ENCODE results near the gene PRB4. TPM values are rescaled to one million over a fixed set of nuclear protein-coding genes. Genes with fewer than 3 reads are reported as not detected.

The PRB4 gene
- total RNA-seq, 1 experiment from 2014 or later, result not detected

- Histone ChIP-seq H3T11ph (ENCODE audit: low read length) (no peak overlapping the region), H3K4ac (ENCODE audit: low read depth, low read length) (no peak overlapping the region), H3K23me2 (ENCODE audit: insufficient read length, low read depth, low read length, poor library complexity, severe bottlenecking) (no peaks in the 10 kb centered on the region), H3K27ac (ENCODE audit: insufficient read length, low read depth, low read length) (no peak overlapping the region), H2BK15ac (ENCODE audit: low read depth, low read length) (no peak overlapping the region), H2BK12ac (ENCODE audit: insufficient read length, low read depth, low read length) (no peak overlapping the region), H3K23ac (ENCODE audit: insufficient read length, low read depth, low read length) (no peak overlapping the region), H3K9ac (ENCODE audit: extremely low read depth, insufficient read length, low read length) (no peak overlapping the region), H2BK20ac (ENCODE audit: low read depth, low read length, poor library complexity, severe bottlenecking) (no peak overlapping the region), H3K79me1 (ENCODE audit: insufficient read depth, low read depth, low read length, poor library complexity, severe bottlenecking) (no peaks in the 10 kb centered on the region), H3K4me1 (ENCODE audit: insufficient read depth, low read length) (no peaks in the 10 kb centered on the region), H2BK5ac (ENCODE audit: insufficient read length, low read length) (no peak overlapping the region), H4K5ac (ENCODE audit: insufficient read length, low read depth, low read length) (no peak overlapping the region), H3K4me2 (ENCODE audit: insufficient read depth, insufficient read length, low read length) (no peak overlapping the region), H3K56ac (ENCODE audit: insufficient read length, low read depth, low read length) (no peak overlapping the region), H3K18ac (ENCODE audit: insufficient read length, low read depth, low read length) (no peak overlapping the region), H4K91ac (ENCODE audit: insufficient read length, low read depth, low read length) (no peak overlapping the region), H3K14ac (ENCODE audit: insufficient read depth, low read length) (no peak overlapping the region), H2BK120ac (ENCODE audit: low read depth, low read length, poor library complexity, severe bottlenecking) (no peak overlapping the region), H4K8ac (replicated peaks; ENCODE audit: insufficient read length, low read depth, low read length) (no peak overlapping the region), H3K9me3 (ENCODE audit: control insufficient read depth, low read depth, low read length) (no peaks in the 10 kb centered on the region), H3K27me3 (ENCODE audit: insufficient read depth, low read length) (no peaks in the 10 kb centered on the region), H3K79me2 (ENCODE audit: insufficient read depth, low read length) (no peaks in the 10 kb centered on the region), H2AK5ac (ENCODE audit: insufficient read length, low read length) (no peak overlapping the region), H2AFZ (ENCODE audit: low read length) (no peak overlapping the region), H4K20me1 (ENCODE audit: control insufficient read depth, insufficient read depth, insufficient read length) (no peaks in the 10 kb centered on the region)
- H3K36me3 Mint-ChIP-seq (ENCODE audit: insufficient read depth in 1 of 3, low read depth in 3 of 3), result no peaks in the 10 kb centered on the region
- WGBS (ENCODE audit: extremely low coverage, insufficient read length, low lambda C conversion rate), result no CpG with 5 or more reads among the region's 2 CpGs
- H3K27me3 Mint-ChIP-seq (ENCODE audit: low read depth), result no peaks in the 10 kb centered on the region
- H3K4me3 Mint-ChIP-seq, result no peak overlapping the region
- H3K27ac Mint-ChIP-seq, result no peak overlapping the region
- no peak for TF ChIP-seq CTCF (conservative IDR thresholded peaks at IDR 0.05)
- no peak for DNase-seq
- H3K9me3 Mint-ChIP-seq, result peaks cover 0 to 5% of the 10 kb centered on the region in 2 experiments; a peak in 3 of 5 replicates
- peaks cover 2 to 5% of the 10 kb centered on the region in 2 experiments; a peak in 1 of 4 replicates for H3K4me1 Mint-ChIP-seq
These were observed 3.1 kb downstream of the PRB4 start for GRCh38 chr12:11307143-11307542.
